Astrocyte (in vitro differentiated cells and primary cell): ENCODE results near the gene CERS3.

ENCODE experiments used
- CTCF ChIP-seq: IDR thresholded peaks from 2 replicates; pipeline ENCODE4 v1.5.1; 2011; ENCODE audit warnings: low read depth, mild to moderate bottlenecking, inconsistent platforms, low read length, moderate library complexity; ENCODE audit not compliant: insufficient read depth
- EZH2 ChIP-seq: IDR thresholded peaks from 2 replicates; pipeline ENCODE4 v1.6.1; 2012; ENCODE audit warnings: mild to moderate bottlenecking, low read length, inconsistent platforms; ENCODE audit not compliant: insufficient read depth

- TF ChIP-seq EZH2 (no peak), CTCF (no peak)
These were observed 65.2 kb downstream of the CERS3 start for GRCh38 chr15:100463515-100463914.
